ENCODE results near the gene OR2B6.
"Not testable (repeated sequence)": the region's sequence is repeated elsewhere in the genome, so short reads cannot be mapped to it uniquely, and the experiment has no call there.

OR2B6 gene

DNA sequence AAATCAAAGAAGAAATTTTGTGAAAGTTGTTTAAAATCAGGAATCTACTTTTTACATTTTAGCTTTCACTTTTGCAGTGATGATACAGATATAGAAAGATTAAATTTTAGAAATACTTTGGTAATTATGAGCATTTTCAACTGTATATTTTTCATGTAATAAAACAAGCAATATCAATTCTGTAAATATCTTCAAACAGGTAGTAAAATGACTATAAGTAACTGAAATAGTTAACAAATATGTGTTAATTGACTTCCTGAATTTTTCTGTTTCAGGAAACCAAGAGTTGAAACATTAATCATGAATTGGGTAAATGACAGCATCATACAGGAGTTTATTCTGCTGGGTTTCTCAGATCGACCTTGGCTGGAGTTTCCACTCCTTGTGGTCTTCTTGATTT is at the start of gene OR2B6:
Gene OR2B6, plus strand, starts transcription at position 301 of the 400 bp plus-strand sequence. Its CDS starts 0 bp downstream, at position 301.
- DNase-seq (ENCODE audit: low spot score) = no peak

DNA sequence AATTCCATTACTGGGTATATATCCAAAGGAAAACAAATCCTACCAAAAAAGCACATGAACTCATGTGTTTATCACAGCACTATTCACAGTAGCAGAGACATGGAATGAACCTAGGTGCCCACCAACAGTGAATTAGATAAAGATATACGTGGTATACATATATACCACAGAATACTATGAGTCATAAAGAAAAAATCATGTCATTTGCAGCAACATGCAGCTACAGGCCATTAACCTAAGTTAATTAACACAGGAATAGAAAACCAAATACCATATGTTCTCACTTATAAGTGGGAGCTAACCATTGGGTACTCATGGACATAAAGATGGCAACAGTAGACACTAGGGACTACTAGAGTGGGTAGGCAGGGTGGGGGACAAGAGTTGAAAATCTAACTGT is 49.0 kb upstream of the OR2B6 start:
- no peak for DNase-seq (ENCODE audit: low spot score)

GRCh38 chr6:27911956-27912446 is 45.0 kb upstream of the OR2B6 start, which contains the start of gene OR2B2:
OR2B2 (minus strand) TSS chr6:27912396; CDS start chr6:27912319, 77 bp downstream.
- no peak for DNase-seq (ENCODE audit: low spot score)

DNA sequence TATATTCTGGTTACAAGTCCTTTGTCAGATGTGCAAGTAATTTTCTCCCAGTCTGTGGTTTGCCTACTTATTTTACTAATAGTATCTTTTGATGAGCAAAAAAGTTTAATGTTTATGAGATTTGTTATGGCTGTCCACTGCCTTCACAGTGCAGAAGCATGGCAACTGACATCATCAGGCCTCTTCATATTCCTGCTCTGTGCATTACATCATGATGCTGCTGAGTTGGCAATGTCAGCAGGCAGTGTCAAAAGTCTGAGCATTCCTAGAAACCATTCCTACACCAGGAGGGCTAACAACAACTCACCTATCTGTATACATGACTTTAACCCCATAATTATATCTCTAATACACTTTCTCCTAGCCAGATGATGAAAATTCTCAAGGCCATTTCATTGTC is 34.1 kb upstream of the OR2B6 start:
- DNase-seq (ENCODE audit: low spot score) = no peak

- no peak for DNase-seq (ENCODE audit: low spot score)
These were observed 32.9 kb upstream of the OR2B6 start for GRCh38 chr6:27924179-27924578.

- DNase-seq (ENCODE audit: low spot score) = not testable (repeated sequence)
These were observed 29.0 kb upstream of the OR2B6 start for GRCh38 chr6:27928041-27928440.

DNA sequence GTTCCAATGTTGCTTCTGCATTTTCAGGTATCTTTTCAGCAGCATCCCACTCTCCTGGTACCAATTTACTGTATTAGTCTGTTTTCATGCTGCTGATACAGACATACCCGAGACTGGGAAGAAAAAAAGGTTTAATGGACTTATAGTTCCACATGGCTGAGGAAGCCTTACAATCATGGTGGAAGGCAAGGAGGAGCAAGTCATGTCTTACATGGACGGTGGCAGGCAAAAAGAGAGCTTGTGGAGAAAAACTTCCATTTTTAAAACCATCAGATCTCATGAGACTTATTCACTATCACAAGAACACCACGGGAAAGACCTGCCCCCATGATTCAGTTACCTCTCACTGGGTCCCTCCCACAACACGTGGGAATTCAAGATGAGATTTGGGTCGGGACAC is 27.1 kb upstream of the OR2B6 start:
- not testable (repeated sequence) for DNase-seq (ENCODE audit: low spot score)

GRCh38 chr6:27931209-27931608 is 25.8 kb upstream of the OR2B6 start:
- DNase-seq (ENCODE audit: low spot score) = no peak

- no peak for DNase-seq (ENCODE audit: low spot score)
These were observed 16.3 kb upstream of the OR2B6 start for GRCh38 chr6:27940766-27941165.

GRCh38 chr6:27943072-27943471 is 14.0 kb upstream of the OR2B6 start:
- not testable (repeated sequence) for DNase-seq (ENCODE audit: low spot score)

DNA sequence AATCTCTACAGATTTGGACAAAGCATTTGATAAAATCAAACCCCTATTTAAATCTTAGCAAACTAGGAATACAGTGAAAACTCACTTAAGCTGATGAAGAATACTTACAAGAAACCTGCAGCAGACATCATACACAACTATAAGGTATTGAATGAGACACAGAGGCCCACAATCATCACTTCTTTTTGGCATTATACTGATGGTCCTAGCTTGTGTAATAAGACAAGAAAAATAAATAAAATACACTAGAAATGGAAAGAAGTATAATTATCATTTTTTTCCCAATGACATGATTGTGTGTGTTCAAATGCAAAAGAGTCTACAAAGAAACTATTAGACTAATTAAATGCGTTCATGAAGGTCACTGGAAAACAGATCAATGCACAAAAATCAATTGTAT is 8.8 kb upstream of the OR2B6 start:
- no peak for DNase-seq (ENCODE audit: low spot score)

DNA sequence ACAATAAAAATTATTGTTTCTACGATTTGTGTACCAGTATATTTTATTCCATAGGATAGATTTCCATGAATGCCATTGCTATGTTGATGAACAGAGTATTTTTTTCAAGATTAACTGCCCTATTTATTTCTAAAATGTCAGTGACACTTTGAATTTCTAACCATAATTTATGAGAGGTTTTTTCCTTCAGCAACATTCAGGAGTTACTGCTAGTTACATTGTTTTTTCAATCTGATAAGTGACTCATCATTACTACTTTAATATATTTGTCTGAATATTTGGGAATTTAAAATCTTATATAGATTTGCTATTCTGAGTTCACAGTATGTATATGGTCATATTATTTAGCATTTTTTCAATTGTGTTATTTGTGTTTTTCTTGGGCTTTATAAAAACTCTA is 6.0 kb upstream of the OR2B6 start:
- DNase-seq (ENCODE audit: low spot score) = no peak

GRCh38 chr6:27957516-27957915 is 475 bp downstream of the OR2B6 start:
- DNase-seq (ENCODE audit: low spot score) = no peak

- DNase-seq (ENCODE audit: low spot score) = no peak
These were observed 5.5 kb downstream of the OR2B6 start for GRCh38 chr6:27962506-27962905.

GRCh38 chr6:27966044-27966443 is 9.0 kb downstream of the OR2B6 start:
- DNase-seq (ENCODE audit: low spot score) = no peak

DNA sequence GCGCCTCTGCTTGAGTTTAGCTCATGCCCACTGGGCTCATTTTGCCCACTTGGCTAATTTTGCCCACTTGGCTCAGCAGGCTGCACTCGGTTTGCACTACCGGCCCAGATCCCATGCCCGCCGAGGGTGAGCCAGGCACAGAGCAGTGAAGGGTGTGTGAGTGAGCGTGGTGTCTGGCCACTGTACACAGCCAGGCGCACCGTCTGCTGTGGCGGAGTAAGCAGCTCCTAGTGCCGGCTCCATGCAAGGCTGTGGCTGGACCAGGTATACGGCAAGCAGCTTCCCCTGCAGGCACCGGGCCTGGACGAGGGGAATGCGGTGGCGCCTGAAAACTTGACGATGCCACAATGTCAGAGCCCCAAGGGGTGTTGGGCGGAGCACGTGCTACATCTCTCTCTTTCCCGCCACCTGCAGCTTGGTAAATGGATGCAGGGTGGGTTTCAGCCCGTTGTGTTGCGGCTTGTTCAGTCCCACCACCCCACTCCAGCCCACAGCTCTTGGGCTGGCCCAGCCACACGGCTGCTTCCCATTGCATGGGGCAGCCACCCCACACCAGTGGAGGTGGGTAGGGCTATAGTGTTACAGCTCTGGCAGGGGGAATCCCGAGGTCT is 9.9 kb downstream of the OR2B6 start:
- DNase-seq (ENCODE audit: low spot score) = no peak

- no peak for DNase-seq (ENCODE audit: low spot score)
These were observed 13.4 kb downstream of the OR2B6 start for GRCh38 chr6:27970444-27970843.

DNA sequence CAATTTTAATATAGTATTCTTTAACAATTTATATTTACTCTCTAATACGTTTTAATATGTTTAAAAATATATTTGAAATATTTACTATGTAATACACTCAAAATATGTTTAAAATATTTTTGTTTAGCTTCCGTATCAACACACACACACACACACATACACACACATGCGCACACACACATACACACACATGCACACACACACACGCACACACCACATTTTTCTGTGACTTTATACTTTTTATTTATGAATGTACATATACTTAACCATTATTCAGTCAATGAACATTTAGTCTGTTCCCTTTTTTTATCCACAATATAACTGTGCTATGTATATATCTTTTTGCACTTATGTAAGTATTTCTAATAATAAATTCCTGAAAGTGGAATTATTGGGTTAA is 15.7 kb downstream of the OR2B6 start:
- no peak for DNase-seq (ENCODE audit: low spot score)

- DNase-seq (ENCODE audit: low spot score) = no peak
These were observed 20.3 kb downstream of the OR2B6 start for GRCh38 chr6:27977387-27977786.

- no peak for DNase-seq (ENCODE audit: low spot score)
These were observed 21.7 kb downstream of the OR2B6 start for GRCh38 chr6:27978705-27979104.

DNA sequence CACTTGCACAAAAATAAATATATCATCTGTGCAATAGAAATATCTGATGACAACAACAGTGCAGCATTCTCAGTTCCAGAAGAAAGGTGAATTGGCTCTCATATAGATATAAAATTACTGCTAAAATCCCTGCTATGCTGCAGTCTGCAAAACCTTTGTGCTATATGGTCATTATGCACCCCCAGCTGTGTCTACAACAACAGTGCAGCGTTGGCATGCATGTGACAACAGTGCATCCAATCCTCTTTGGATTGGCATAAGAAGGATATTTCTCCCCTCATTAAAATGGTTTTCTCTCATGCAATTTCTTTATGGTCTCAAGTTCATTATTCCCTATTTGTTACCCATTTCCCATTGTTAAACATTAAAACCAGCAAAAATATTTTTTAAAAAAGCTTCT is 23.1 kb downstream of the OR2B6 start:
- DNase-seq (ENCODE audit: low spot score) = no peak

- DNase-seq (ENCODE audit: low spot score) = no peak
These were observed 30.1 kb downstream of the OR2B6 start for GRCh38 chr6:27986928-27987725.

DNA sequence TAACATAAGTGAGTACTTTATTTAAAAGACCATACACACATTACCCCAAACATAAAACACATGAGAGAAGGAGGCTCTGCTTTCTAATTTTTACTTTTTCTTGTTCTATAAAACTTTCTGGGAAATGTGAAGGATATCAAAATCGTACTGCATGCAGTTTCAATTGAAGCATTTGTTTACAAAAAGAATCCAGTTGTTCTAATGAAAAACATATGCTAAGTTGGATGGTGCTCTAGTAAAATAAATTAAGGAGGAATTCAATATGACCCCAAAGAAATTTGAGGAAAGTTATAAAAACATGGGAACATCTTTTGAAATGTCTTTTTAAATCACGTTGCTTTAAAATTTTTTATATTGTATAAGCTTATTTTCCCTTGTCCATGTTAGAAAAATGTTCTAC is 37.6 kb downstream of the OR2B6 start:
- no peak for DNase-seq (ENCODE audit: low spot score)
